Astrocyte (in vitro differentiated cells and primary cell): ENCODE results near the gene SOX13.

ENCODE experiments used
- CTCF ChIP-seq: IDR thresholded peaks from 2 replicates; pipeline ENCODE4 v1.5.1; 2011; ENCODE audit warnings: low read depth, mild to moderate bottlenecking, inconsistent platforms, low read length, moderate library complexity; ENCODE audit not compliant: insufficient read depth
- EZH2 ChIP-seq: IDR thresholded peaks from 2 replicates; pipeline ENCODE4 v1.6.1; 2012; ENCODE audit warnings: mild to moderate bottlenecking, low read length, inconsistent platforms; ENCODE audit not compliant: insufficient read depth

GRCh38 chr1:204162494-204163074 lies 89.7 kb downstream of the SOX13 start:
- peak; percentile 97 for TF ChIP-seq CTCF
- no peak for TF ChIP-seq EZH2
